GM12891 (cell line): Measurements from ENCODE around the gene KRT14.

Source experiments
- POLR2A ChIP-seq: IDR thresholded peaks from 2 replicates; pipeline ENCODE4 v1.6.1; 2011; ENCODE audit warnings: low read depth, low read length, control low read depth
- POLR2AphosphoS5 ChIP-seq: IDR thresholded peaks from 2 replicates; pipeline ENCODE4 v1.6.1; 2011; ENCODE audit warnings: low read depth, low read length, control low read depth
- SPI1 ChIP-seq: IDR thresholded peaks from 2 replicates; pipeline ENCODE4 v1.6.1; 2011; ENCODE audit warnings: low read depth, low read length, control low read depth

GRCh38 chr17:41600318-41600717 is 13.6 kb upstream of the KRT14 start:
- no peak for TF ChIP-seq POLR2AphosphoS5
- no peak for TF ChIP-seq POLR2A
- no peak for TF ChIP-seq SPI1
